NCI-H1694 (cell line): ENCODE results near the gene EXOC4.

Source experiments
- DNase-seq: peaks from one replicate; lab custom pipeline; 2025; lab: John Stamatoyannopoulos, UW

The EXOC4 gene

DNA sequence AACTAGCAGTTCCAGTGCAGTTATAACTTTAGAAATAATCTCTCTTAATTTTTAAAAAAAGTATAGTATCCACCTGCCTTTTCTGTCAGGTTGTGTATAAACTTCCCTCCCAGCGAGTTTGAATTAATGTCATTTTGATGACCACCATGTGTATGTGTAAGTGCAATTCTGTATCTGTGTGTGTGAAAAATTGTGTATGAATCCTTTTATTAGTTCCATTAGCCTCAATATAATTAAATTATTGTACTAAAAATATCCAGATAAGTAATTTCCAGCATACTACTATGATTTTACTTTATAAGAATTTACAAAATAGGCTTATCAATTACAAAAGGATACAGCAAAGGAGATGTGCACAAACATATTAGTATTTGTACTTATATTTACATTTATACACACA lies 453.1 kb downstream of the EXOC4 start:
- DNase-seq: no peak

DNA sequence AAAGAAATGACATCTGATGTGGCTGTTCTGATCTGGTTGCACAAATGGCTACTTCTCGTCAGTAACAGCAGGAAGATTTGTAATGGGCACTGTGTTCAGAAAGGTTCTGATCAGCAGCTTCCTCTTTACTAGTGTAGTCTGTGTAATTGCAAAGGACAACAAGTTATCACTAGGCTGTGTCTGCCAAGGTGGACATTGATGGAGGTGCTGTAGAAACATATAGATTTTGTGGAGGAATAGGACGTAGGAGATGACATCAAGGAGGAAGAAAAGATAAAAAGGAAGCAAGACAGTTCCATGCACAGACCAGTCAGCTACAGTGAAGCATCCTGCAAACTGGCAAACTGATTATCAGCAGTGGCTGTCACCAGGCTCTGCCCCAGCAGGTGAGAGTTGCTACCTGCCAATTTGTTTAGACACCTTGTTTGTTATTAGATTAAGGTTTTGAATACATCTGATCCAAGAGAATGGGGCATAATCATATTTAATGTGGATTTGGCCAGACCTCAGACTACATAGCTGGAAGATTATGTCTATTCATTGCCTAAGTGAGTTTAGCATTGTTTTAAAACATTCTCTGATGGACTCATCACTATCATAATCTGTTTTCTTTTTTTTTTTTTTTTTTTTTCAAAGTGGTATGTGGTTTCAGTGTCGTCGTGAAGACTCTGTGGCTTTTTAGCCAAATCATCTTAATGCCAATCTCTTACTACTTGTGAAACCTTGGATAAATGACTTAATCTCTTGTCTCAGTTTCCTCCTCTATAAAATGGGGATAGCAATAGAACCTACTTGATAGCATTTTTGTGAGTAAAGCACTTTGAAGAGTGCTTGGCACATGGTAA lies 456.4 kb downstream of the EXOC4 start:
- DNase-seq: no peak

DNA sequence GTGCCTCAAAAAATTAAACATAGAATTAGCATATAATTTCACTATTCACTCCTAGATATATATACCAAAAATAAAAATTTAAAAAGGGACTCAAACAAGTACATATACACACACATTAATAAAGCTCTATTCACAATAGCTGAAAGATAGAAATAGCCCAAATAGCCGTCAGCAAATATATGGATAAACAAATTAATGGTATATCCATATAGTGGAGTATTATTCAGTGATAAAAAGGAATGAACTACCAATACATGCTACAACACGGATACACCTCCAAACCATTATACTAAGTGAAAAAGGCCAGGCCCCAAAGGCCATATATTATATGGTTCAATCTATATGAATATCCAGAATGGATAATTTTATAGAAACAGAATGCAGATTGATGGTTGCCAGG lies 459.7 kb downstream of the EXOC4 start:
- no peak for DNase-seq

DNA sequence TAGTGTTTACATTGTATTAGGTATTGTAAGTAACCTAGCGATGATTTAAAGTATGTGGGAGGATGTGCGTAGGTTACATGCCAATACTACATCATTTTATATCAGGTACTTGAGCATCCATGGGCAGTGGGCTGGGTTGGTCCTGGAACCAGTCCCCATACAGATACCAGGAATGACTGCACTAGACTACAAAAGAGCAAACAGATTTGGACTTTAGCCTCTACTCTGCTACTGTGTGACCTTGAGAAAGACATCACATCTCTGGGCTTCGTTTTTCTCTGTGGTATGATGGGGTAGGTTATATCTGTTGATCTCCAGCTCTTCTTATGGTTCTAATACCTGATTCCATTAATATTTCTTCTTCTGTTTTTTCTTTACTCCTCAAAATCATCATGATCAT lies 461.8 kb downstream of the EXOC4 start:
- no peak for DNase-seq

DNA sequence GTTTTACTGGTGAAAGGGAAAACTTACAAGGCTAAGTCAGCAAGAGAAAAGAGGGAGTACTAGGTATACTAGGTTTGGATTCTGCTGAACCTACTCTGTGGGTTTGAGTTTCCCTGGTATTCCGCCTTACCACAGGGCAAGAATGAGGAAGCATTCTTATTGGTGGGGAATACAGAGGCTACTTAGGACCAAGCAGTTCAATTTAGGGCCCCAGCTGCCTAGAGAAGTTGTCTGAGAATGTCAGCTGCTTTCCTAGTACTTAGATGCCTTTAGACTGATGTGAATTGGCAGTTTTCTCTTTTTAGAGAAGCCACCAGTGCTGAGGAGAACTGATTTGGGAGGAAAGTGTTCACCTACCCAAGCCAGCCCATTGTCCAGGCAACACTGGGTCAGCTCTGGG lies 465.3 kb downstream of the EXOC4 start:
- no peak for DNase-seq

DNA sequence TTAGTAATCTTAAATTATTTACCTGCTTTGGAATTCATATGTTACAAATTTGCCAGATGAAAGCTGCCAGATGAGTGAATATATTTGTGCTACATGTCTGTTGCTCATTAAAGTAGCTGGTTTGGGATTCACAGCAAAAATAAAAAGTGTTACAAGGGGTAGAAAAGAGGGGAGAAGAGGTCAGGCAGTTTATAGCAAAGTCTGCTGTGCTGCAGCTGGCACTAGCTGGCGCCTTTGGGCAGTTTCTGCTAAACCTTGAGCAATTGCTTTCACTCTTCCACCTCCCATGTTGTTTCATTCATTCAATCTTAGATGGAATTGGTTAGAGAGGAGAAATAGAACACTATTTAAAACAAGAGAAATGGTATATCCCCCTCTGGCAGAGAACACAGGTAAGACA lies 470.2 kb downstream of the EXOC4 start:
- DNase-seq: no peak

DNA sequence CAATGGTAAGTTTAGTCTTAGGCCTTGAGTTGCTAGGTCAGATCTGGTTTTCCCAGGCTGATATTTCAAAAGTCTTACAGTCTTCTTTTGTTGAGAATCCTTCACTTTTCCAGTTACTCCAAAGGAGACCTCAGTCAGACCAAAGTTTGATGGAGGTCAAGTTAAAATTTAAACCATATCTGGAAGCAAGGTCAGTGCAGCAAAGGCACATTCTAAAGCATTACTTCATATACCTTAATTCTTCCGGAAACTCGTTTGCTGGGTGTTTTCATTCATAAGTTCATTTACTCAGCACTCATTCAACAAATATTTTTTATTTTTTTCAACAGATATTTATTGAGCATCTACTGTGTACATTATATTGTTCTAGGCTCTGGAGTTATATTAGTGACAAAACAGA lies 471.3 kb downstream of the EXOC4 start:
- no peak for DNase-seq

DNA sequence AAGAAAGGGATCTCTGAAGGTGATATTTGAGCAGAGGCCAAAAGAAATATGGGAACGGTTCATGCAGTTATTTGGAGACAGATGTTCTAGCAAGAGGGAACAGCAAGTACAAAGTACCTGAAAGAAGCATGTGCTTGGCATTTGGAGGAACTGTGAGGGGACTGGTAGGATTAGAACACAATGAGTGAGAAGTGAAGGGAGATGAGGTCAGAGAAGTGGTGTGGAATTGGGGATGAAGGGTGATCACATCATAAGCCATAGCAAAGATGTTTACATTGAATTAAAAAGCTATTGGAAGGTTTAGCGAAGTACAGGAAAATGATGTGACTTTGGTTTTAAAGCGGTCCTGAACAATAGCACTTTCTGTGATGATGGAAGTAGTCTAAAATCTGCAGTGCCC lies 471.8 kb downstream of the EXOC4 start:
- no peak for DNase-seq

DNA sequence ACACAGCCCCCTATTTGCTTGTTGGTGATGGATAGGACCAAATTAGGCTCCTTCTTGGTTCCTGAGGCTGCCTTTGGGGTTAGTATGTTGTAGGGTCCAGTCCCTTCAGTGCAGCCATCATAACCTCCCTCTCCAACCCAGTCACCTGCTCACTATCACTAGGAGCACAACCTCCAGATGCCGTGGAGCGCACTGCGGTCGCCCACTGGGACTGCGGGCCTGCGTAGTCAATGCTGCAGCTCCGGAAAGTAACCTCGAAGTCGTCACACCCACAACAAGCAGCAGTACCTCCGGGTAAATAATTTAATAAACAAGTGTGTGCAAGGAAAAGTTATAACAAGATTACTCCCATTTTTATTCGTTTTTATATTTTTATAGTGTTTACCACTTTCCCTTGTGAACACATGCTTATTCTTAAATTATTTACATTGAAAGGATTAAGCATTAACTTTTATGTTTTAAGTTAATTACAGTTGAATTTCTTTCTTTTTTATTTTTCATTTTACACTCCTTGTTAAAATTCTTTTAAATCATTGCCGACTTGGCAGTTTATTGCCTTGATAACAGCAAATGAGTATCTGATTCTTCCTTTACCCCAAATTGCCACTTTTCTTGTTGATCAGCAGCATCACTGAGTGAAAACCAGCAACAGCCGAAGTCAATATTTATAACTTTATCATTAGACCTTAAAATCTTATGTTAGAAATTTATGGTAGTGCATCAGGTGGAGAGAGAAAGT lies 474.8 kb downstream of the EXOC4 start:
- no peak for DNase-seq

DNA sequence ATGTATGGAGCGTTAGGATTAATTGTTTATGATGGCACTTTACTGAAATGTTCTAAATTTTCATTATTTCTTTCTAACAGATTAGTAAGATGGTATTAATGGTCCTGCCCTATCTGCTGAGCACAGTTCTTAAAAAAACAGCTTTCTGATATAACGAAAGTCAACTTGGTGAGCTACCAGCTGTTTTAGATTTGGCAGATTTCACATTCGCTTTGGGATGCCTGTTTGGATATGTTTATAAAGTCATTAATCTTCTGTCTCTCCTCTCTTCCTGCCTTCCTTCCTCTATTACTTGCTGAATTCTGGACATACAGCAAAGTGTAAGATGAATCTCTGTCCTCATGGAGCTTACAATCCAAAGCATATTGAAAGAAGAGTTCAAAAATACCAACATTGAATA lies 477.5 kb downstream of the EXOC4 start:
- DNase-seq: no peak

DNA sequence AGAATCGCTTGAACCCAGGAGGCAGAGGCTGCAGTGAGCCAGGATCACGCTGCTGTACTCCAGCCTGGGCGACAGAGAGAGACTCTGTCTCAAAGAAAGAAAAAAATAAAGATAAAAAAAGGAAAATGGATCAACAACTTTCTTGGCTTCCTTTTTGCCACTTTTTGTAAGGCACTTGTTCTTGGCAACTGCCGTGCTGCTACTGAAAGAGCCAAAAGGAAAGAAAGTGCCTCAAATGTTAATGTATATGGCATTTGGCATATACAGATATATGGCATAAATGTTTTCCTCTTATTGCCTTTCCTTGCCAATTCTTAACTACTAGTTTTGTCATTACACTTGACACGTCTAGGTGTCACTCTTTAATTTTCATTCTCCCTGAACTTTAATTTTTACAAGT lies 480.5 kb downstream of the EXOC4 start:
- no peak for DNase-seq

DNA sequence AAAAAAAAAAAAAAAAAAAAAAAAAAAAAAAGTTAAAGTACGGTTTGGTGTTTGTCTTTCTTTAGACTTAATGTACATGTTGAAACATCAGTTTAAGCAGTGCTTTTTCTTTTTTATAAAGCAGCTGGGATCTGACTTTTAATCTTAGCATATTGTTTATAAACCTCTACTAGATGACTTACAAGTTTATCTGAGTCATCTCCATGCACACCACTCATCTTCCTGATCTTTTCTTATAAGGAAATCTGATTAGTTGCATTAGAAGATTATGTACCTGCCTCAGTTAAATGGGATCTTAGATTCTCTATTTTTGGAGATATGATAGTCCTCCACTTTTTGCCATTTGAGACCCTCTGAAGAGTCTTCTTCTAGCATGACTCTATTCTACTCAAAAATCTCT lies 482.3 kb downstream of the EXOC4 start:
- no peak for DNase-seq

DNA sequence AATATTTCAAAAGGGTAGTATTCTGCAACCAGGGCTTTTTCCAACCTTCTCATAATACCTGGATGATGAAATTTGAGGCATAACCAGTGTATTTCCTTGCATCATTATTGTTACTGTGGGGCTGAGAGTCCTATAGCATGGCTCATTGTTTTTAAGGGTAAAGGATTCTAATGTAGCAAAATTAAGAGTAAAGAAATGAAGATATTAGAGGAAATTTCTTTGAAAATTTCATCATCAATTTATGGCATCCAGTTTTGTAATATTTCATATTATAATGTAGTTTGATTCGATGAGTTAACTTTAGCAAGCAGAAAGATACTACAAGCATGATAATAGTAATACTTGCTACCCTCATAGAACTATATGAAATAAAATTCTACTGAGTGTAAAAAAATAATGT lies 486.9 kb downstream of the EXOC4 start:
- DNase-seq: no peak

DNA sequence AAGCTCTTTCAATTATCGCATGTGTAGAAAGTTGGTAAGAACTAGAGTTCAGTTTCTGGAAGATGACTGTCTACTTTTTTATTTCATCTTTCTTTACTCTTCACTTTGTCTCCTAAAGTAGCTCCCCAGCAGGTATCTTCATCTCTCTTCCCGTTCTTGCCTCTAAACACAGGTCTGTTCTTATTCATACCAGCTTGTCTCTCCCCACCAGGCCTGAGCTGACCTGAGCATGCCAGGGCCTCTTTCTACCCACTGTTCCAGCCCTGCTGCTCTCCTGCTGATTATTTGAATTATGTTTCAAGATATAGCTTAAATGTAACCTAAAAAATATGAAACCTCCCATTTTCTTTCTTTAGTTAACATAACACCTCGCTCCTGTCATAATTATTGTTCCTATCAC lies 488.2 kb downstream of the EXOC4 start:
- DNase-seq: no peak

DNA sequence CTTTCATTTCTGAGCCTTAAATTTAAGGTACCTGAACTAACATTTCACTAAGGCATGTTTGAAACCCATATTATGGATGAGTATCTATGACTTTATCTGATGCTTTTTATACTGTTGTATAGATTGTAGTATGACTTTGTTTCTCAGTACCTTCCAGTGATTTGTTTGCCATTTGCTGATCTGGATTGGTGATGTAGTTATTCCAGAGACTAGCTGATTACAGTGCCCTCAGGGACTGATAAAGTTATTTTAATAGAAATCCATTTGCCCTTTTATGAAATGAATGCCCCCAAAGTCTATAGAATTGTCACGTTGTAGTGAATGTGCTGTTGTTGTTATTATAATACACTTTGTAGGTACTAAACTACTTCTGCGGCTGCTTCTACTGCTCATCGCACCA lies 488.8 kb downstream of the EXOC4 start:
- DNase-seq: no peak

DNA sequence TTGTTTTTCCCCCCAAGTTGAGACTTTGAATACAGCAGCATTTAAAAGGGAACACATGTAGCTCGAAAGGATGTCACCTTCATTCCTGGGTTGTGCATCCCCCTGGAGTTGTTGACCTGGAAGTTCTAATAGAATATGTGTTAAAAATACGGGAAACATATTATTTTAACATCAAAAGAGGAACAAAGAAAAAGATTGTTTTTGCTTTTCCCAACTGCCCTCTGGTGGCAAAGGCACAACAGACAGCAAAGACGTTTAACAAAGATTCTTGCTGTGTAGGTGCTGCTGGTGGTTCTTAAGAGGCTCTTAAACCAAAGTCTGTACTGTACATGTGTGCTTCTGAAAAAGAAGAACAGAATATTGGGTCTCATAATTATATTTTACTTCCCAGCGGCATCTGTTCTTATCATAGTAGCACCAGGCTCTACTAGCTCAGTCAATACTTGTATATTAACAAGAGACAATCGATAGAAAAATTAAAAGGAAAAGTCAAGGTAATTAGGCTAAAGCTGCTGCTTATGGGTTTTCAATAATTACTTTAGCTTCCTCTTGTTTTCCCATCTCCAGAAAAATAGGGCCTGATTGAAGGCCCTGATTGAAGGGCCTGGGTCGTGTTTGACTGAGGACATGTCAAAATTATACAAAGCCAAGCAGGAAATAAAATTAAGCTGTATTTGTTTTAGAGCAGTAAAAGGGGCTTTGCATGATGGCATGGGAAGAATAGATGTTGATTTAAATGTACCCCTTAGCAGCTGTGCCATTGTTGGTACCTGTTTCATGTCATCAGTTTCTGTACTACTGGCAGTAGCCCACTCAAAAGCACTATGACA lies 490.0 kb downstream of the EXOC4 start:
- peak; percentile 23 for DNase-seq

DNA sequence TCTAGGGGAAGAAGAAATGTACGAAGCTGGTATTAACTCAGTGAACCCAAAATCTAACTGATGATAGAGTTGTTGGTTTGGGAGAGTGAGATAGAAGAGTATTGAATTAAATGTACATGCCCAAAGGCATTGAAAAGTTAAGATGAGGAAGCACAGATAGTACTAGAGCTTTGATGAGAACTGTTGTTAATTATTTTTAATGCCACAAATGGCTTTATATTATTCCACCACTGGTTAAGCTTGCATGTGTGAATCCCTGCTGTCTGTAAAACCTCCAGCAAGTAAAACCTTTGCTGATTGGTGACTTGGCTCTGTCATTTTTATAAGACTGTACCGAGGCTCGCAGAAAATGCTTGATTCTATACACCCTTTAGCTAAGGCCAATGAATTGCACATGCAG lies 491.6 kb downstream of the EXOC4 start:
- no peak for DNase-seq

DNA sequence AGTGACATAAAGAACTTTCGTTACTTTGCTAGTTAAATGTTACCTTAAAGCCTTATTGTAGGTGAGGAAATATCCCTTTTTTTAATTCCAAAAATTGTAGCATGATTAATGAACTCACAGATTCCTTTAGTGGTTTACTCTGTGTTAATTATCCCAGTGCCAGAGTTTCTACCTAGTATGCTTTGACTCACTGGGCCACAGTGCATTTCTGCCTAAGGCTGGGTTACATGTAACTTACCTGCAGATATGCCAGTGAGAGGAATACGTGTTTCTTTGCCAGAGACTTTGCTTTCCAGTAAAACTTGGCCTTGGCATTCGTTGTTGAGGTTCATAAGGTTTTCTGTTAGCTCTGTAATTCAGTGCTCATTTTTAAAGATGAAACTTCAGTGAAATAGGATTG lies 493.4 kb downstream of the EXOC4 start:
- DNase-seq: no peak

DNA sequence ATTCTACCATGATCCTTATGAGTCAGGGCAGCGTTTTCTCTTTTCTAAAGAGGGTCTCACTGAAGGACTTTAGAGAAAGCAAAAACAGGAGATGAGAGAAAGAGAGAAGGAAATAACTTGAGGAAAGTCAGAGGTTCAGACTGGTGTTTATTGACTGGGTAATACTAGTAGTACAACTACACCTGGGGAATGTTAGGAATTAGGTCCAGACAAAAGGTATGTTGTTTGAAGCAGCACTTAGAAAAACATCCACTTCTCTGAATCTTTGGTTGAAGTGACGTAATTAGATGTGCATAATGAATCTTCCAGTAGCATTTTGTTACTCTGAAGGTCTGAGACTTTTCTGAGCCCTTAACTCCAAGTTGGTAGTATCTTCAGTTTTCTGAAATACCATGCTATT lies 494.0 kb downstream of the EXOC4 start:
- no peak for DNase-seq

DNA sequence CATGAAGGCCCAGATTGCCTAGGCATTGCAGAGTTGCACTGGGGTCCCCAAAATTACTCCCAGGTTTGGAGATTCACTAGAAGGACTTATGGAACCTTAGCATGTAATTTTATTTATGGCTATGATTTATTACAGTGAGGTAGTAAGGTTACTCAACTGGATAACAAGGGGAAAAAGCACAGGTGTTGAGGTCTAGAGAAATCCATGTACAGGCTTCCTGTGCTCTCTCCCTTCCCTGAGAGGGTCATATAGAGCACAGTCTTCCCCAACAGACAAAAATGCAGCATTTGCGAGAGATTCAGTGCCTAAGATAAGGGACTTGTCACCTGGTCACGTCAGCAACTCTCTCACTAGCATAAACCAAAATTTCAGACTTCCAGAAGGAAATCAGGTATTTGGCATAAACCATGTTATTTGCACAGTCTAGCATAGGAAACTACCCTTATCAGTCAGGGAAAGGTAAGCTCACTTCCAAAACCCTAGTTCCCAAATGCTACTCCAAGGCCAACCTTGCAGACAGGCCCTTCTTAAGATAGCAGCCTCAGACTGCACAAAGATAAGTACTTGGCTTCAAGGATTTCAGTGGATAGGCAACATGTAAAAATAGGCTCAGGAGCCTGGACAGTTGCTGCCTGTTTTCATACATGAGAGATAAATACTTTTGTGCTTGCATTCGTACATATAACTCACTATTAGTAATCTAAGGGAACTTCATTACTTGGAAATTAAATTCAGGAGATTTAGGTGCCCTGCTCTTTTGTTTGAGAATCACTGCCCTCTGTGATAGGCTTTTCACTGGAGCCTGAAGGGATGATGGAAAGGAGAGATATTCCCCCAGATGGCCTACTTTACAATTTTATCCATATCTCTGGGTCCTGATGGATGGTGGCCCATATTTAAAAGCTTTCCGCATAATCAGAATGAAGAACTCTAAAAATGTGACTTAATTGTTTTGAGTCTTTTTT lies 495.8 kb downstream of the EXOC4 start:
- DNase-seq: no peak

DNA sequence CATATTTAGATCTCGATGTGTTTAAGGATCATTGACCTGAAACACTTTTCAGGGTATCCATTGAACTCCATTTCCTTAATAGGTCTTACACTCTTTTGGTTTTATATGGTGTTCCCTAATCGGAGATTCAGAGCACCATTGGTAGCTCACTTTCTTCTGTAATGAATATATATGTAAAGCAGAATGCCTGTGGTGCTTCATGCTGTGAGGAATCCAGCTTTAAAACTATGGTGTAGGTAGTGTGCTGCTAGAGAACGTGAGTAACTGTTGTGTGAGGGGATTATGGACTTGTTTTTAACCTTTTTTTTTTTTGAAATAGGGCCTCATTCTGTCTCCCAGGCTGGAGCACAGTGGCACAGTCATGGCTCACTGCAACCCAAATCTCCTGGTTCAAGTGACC lies 497.4 kb downstream of the EXOC4 start:
- DNase-seq: no peak

DNA sequence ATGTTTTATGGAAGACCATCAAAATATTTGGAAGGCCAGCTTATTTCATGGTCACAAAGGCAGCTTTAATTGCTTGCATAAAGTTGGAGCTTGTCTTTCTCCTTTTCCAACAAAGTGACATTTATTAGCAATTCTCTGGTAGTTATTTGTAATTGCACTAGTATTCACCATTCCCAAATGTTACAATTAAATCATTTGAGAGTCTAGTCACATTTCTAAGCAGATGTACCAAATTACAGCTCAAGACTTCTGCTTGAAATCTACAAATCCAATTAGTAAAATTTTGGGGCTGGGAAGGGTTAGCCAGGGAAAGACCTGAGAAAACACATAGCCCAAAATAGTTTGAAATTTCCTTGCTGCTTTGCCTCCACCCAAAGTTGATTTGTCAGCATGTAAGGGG lies 498.2 kb downstream of the EXOC4 start:
- DNase-seq: no peak
